Gastroesophageal sphincter (tissue), 4 donors: Measurements from ENCODE around the gene AFAP1. TPM values are rescaled to one million over a fixed set of nuclear protein-coding genes. Genes with fewer than 3 reads are reported as not detected.
A peak's percentile ranks its signal among the peaks of the same experiment; 100 is the strongest.

Experiments
- ATAC-seq: fragments of 150-250 bp; one replicate; pipeline ENCODE4 v1.9.1; 2016; ENCODE audit warnings: mild to moderate bottlenecking, moderate library complexity
- H3K27ac ChIP-seq, 4 donors: fragments of 200-600 bp; sonication (generic) in 3 of 4; 1 replicate in 3 of 4; 2 replicates in 1 of 4; pipeline ENCODE4 v1.5.1; 2016 to 2019
- H3K27me3 ChIP-seq: fragments of 200-600 bp; sonication (generic); one replicate; pipeline ENCODE4 v1.5.1; 2019
- H3K36me3 ChIP-seq, 2 donors: fragments of 200-600 bp; sonication (generic); one replicate each; pipeline ENCODE4 v1.5.1; 2019; ENCODE audit warnings: control low read depth in 1 of 2
- H3K4me1 ChIP-seq, 3 donors: fragments of 200-600 bp; sonication (generic); 1 replicate in 2 of 3; 2 replicates in 1 of 3; pipeline ENCODE4 v1.5.1; 2016 to 2019; ENCODE audit warnings: control low read depth in 2 of 3
- H3K4me3 ChIP-seq, 2 donors: fragments of 200-600 bp; sonication (generic); one replicate each; pipeline ENCODE4 v1.5.1; 2019; ENCODE audit warnings: mild to moderate bottlenecking in 1 of 2, moderate library complexity in 1 of 2
- H3K9me3 ChIP-seq, 3 donors: fragments of 200-600 bp; sonication (generic); one replicate each; pipeline ENCODE4 v1.5.1; 2017 to 2019; ENCODE audit warnings: control low read depth in 2 of 3
- EP300 ChIP-seq: sonication (generic); formaldehyde crosslinking; IDR thresholded peaks from one replicate; pipeline ENCODE4 v1.6.1; 2017; ENCODE audit warnings: antibody characterized with exemption, mild to moderate bottlenecking
- POLR2A ChIP-seq, 2 donors: fragments of 450-650 bp; IDR thresholded peaks; one replicate each; pipeline ENCODE4 v1.6.1; 2017; ENCODE audit warnings: antibody characterized with exemption in 2 of 2, mild to moderate bottlenecking in 2 of 2, moderate library complexity in 1 of 2
- POLR2AphosphoS5 ChIP-seq: sonication (generic); formaldehyde crosslinking; IDR thresholded peaks from one replicate; pipeline ENCODE4 v1.6.1; 2017; ENCODE audit warnings: antibody characterized with exemption
- WGBS, 2 donors: methylation state at CpG; one replicate each; pipeline ENCODE4 v1.1.5; 2018; ENCODE audit warnings: low coverage in 1 of 2; 5-methylcytosine and 5-hydroxymethylcytosine counted together
- total RNA-seq, 4 donors: library from RNA; depleted of rRNA; stranded (reverse); fragments of >200 nt; gene quantifications; one replicate each; pipeline ENCODE4 v1.1.0, GENCODE V29; 2016
- TF ChIP-seq, protein P1 (sequence below), 4 experiments: fragments of 200-600 bp in 2 of 4; fragments of 450-650 bp in 2 of 4; sonication (generic) in 1 of 4; IDR thresholded peaks; one replicate each; pipeline ENCODE4 v1.5.1; 2017 to 2019; ENCODE audit warnings: antibody characterized with exemption in 4 of 4, mild to moderate bottlenecking in 2 of 4, moderate library complexity in 2 of 4

AFAP1 gene
- total RNA-seq, 4 donors from 2014 or later = 32.0 to 79.7 (median 48.1) TPM

DNA sequence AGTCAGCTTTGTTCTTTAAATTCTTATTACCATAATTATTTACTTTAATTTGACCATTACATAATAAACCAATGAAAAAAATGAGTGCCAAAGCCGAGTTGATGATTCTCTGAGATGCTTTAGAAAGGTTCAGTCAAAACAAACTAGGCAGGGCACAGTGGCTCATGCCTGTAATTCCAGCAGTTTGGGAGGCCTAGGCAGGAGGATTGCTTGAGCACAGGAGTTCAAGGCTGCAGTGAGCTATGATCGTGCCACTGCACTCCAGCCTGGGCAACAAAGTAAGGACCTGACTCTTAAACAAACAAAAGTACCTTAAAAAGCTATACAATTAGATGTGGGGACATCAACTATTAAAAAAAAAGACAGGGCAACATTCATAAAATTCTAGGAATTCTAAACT is 75.0 kb downstream of the AFAP1 start:
- Histone ChIP-seq H3K36me3 (peaks cover 0 to 34% of the 10 kb centered on the region in 2 donors), H3K27me3 (no peaks in the 10 kb centered on the region), H3K4me3 (no peak overlapping the region), H3K9me3 (no peaks in the 10 kb centered on the region), H3K27ac (no peak overlapping the region), H3K4me1 (peaks cover 0 to 46% (median 5%) of the 10 kb centered on the region in 3 donors)
- WGBS, 2 donors = 50 to 88% methylated on average over 1 to 2 of the region's 2 CpGs
- no peak for TF ChIP-seq POLR2A (IDR thresholded peaks at IDR 0.05)
- TF ChIP-seq, protein P1, sequence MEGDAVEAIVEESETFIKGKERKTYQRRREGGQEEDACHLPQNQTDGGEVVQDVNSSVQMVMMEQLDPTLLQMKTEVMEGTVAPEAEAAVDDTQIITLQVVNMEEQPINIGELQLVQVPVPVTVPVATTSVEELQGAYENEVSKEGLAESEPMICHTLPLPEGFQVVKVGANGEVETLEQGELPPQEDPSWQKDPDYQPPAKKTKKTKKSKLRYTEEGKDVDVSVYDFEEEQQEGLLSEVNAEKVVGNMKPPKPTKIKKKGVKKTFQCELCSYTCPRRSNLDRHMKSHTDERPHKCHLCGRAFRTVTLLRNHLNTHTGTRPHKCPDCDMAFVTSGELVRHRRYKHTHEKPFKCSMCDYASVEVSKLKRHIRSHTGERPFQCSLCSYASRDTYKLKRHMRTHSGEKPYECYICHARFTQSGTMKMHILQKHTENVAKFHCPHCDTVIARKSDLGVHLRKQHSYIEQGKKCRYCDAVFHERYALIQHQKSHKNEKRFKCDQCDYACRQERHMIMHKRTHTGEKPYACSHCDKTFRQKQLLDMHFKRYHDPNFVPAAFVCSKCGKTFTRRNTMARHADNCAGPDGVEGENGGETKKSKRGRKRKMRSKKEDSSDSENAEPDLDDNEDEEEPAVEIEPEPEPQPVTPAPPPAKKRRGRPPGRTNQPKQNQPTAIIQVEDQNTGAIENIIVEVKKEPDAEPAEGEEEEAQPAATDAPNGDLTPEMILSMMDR (IDR thresholded peaks at IDR 0.05) = no peak
- no peak for TF ChIP-seq POLR2AphosphoS5
- TF ChIP-seq EP300 = no peak
- ATAC-seq = no peak

DNA sequence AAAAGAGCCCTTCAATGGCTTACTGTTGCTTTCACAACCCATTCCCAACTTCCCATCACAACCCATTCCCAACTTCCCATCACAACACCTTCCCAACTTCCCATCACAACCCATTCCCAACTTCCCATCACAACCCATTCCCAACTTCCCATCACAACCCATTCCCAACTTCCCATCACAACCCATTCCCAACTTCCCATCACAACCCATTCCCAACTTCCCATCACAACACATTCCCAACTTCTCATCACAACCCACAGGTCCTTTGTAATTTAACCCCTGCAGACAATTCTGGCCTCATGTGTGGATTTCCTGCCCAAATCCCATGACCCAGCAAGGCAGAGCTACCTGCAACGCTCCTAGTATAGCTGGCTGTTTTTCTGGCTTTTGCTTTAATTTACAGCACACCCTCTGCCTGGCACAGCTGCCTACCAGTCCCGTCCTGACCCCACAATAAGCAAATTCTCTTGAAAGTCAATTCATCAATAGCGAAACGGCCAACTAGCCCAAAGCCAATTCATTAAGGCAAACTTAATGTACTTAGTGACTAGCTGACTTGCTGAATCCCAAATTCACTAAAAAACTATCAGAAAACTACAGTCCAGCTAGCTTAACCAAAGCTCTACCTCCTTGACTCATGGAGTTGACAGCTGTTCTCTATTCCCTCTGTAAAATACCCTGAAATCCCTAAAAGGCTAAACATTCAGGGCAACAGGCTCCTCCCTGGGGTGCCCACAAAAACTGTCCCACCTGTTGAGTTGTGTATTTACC is 75.6 kb downstream of the AFAP1 start:
- H3K4me1 ChIP-seq = peaks cover 0 to 46% (median 5%) of the 10 kb centered on the region in 3 donors
- H3K27ac ChIP-seq = no peak overlapping the region
- WGBS, 2 donors = 89% methylated on average over 4 of the region's 4 CpGs; no CpG with 5 or more reads in 1 of the 2 donors

DNA sequence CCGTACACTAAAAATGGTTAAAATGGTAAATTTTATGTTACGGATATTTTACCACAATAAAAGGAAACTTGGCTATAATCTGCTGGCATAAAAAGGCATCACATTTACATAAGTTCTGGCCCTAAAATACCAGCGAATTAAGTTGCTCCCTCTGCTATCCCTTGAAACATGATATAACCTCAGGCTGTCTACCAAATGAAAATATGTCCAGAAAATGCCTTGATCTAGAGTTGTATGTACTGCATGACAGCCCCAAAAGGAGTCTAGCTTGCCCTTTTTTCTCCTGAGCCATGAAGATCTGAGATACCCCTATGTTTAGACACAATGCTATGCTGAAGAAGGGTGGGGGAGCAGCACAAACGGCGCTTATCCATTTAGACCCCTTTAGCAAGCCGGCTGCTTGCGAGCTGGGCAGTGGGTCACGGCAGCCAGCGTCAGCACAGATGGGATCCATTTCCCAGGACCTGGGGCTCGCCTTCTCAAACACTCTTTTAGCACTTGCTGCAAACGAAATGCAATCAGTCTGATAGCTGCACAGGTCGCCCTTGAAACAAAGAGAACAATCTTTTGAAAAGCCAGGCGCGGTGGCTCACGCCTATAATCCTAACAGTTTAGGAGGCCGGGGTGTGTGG is 77.0 kb downstream of the AFAP1 start:
- Histone ChIP-seq H3K4me3 (no peak overlapping the region), H3K9me3 (no peaks in the 10 kb centered on the region), H3K4me1 (peaks cover 0 to 52% (median 5%) of the 10 kb centered on the region in 3 donors), H3K36me3 (peaks cover 0 to 23% of the 10 kb centered on the region in 2 donors), H3K27ac (peak overlapping the region in 1 of 4 donors; percentile 33), H3K27me3 (no peaks in the 10 kb centered on the region)
- 64 to 70% methylated on average over 4 to 9 of the region's 16 CpGs for WGBS, 2 donors
- TF ChIP-seq EP300 (no peak), POLR2AphosphoS5 (no peak), POLR2A (IDR thresholded peaks at IDR 0.05) (no peak)
- TF ChIP-seq, protein P1 (IDR thresholded peaks at IDR 0.05) = no peak
- ATAC-seq = no peak

More for the DNA sequence above, 75.6 kb downstream of the AFAP1 start:
- no peak overlapping the region for H3K4me3 ChIP-seq
- H3K9me3 ChIP-seq = no peaks in the 10 kb centered on the region
- TF ChIP-seq POLR2AphosphoS5 (no peak), POLR2A (IDR thresholded peaks at IDR 0.05) (no peak), EP300 (no peak)
- TF ChIP-seq, protein P1 (IDR thresholded peaks at IDR 0.05) = no peak
- no peaks in the 10 kb centered on the region for H3K27me3 ChIP-seq
- no peak for ATAC-seq
- H3K36me3 ChIP-seq = peaks cover 0 to 34% of the 10 kb centered on the region in 2 donors

DNA sequence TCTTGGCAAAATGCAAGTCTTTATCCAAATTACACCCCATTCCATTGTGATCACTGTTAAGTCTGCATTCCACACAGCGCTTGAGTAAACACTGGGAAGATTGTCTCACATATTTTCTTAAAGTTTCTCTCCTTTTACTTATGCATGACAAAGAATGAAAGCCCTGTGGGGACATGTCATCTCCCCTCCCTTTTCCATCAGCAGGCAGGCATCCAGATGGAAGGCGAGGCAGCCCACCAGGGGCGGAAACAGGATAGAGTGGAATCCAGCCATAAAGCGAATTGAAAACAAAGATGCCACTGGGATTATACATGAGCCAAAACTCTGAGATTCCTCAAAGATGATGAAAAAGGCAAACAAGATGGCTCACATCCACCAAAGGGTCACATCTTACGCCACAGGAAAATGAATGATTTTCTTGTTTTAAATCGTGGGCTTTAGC is 78.2 kb downstream of the AFAP1 start:
- WGBS, 2 donors = 40 to 41% methylated on average over 3 to 5 of the region's 6 CpGs
- H3K4me3 ChIP-seq = no peak overlapping the region
- H3K27me3 ChIP-seq = no peaks in the 10 kb centered on the region
- peaks cover 0 to 14% of the 10 kb centered on the region in 2 donors for H3K36me3 ChIP-seq
- no peaks in the 10 kb centered on the region for H3K9me3 ChIP-seq
- H3K27ac ChIP-seq = peak overlapping the region in 3 of 4 donors; percentile 5 to 33 (median 26)
- ATAC-seq = peak; percentile 55
- H3K4me1 ChIP-seq = peaks cover 3 to 64% (median 15%) of the 10 kb centered on the region in 3 donors
- TF ChIP-seq POLR2A (IDR thresholded peaks at IDR 0.05) (no peak), EP300 (no peak), POLR2AphosphoS5 (no peak)
- TF ChIP-seq, protein P1 (IDR thresholded peaks at IDR 0.05) = no peak
